AG04449 (cell line): Measurements from ENCODE around the gene WDR46.

Experiments used
- CTCF ChIA-PET: fragments of 350-600 bp; formaldehyde crosslinking; extraction: SDS; loops from one replicate; lab custom pipeline; 2021; ENCODE audit warnings: antibody characterized with exemption; lab: Yijun Ruan, JAX
- POLR2A ChIA-PET: fragments of 400-600, 350-600 bp; formaldehyde crosslinking; extraction: SDS; loops from one replicate; lab custom pipeline; 2020; ENCODE audit warnings: antibody characterized with exemption, inconsistent platforms; lab: Yijun Ruan, JAX
- DNase-seq: peaks from one replicate; pipeline ENCODE4 v3.0.0-alpha.2; 2010; ENCODE audit warnings: low read depth, low spot score
- H3K4me3 ChIP-seq: 2 replicates; pipeline ENCODE4 v1.5.1; 2011; ENCODE audit warnings: low read depth, mild to moderate bottlenecking, control low read depth, low read length
- TF ChIP-seq, protein P1 (sequence below): IDR thresholded peaks from one replicate; pipeline ENCODE4 v1.5.1; 2011; ENCODE audit warnings: mild to moderate bottlenecking, moderate library complexity, low read length, control low read depth, inconsistent platforms; ENCODE audit not compliant: insufficient read depth; ENCODE audit errors: missing control alignments

WDR46 gene

DNA sequence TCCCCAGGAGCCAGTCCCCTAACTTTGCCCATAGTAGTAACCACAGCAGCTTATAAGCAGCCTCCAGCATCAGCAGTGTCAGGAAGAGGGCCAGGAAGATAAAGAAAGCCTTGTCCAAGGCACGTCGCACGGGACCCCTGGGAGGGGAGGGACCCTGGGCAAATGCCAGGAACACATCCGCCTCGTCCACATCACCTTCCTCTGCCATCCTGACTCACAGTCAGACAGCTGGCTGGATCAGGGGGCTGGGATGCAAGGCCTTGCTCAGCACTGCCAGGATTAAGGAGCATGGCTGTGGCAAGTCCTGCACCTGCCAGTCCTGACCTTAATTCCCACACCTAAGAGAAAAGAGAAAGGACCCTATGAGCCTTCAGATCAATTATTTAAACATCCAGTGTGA lies 40.0 kb upstream of the WDR46 start:
- CTCF ChIA-PET, result no interaction called here
- TF ChIP-seq, protein P1, sequence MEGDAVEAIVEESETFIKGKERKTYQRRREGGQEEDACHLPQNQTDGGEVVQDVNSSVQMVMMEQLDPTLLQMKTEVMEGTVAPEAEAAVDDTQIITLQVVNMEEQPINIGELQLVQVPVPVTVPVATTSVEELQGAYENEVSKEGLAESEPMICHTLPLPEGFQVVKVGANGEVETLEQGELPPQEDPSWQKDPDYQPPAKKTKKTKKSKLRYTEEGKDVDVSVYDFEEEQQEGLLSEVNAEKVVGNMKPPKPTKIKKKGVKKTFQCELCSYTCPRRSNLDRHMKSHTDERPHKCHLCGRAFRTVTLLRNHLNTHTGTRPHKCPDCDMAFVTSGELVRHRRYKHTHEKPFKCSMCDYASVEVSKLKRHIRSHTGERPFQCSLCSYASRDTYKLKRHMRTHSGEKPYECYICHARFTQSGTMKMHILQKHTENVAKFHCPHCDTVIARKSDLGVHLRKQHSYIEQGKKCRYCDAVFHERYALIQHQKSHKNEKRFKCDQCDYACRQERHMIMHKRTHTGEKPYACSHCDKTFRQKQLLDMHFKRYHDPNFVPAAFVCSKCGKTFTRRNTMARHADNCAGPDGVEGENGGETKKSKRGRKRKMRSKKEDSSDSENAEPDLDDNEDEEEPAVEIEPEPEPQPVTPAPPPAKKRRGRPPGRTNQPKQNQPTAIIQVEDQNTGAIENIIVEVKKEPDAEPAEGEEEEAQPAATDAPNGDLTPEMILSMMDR, result no peak
- H3K4me3 ChIP-seq, result no peak overlapping the region
- POLR2A ChIA-PET, result no interaction called here
- DNase-seq, result no peak

DNA sequence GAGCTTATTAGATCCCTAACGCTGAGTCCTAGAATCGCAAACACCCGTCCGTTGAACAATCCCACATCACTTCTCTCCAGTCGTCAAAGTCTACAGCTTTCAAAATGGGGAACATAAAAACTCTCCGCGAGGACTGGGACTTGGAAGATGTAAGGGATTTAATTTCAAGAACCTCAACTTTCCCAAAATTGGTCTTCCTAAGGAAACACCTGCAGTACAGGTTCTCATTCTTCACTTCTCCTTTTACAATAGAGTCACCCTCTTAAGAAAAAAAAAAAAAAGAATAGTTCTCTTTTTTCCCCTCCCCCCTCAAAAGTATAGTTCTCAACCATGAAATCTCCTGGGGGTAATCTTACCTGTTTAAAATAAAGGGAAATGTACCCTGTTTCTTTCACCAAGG lies 35.1 kb upstream of the WDR46 start:
- POLR2A ChIA-PET, result no interaction called here
- no peak for DNase-seq
- CTCF ChIA-PET, result no interaction called here
- TF ChIP-seq, protein P1, result no peak
- H3K4me3 ChIP-seq, result peak overlapping the region; percentile 83; the same call in 1 of the 2 replicates

DNA sequence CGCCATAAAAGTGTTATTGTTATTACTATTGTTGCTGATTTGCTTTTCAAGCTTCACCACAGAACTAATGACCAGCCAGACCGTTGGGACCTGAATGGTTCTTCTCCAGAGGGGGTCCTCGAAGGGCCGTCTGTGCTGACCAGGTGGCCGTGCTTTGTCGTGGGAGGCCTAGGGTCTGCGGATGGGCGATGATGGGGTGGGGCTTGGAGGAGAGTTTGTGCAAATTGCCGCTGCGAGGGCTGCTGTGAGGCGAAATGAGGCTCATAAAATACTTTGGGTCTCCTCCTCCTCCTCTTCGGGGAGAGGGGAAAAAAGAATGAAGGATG lies 34.5 kb upstream of the WDR46 start:
- CTCF ChIA-PET, result interaction anchor here (0.6 kb wide), 1 partner anchor 46 kb away, joined by 3 read pairs; no protein-coding TSS in a partner anchor
- POLR2A ChIA-PET, result no interaction called here
- H3K4me3 ChIP-seq, result peak overlapping the region; percentile 83
- TF ChIP-seq, protein P1, result no peak
- no peak for DNase-seq

DNA sequence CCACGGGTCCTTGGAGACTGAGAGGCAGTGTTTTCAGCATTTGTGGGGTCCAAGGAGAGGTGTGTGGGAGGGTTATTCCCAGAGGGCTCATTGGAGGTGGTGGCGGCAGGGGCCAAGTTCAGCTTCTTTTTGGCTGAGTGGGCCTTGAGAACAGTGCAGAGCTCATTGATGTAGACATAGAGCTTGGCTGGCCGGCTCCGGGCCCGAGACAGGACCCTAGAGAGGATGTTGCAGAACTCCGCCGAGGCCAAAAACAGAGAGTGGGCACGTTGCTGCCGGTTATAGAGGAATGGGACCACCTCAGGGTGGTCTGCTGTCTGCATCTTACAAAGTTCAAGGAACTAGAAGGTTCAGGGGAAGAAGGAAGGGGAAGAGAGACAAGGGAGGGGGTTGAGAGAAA lies 32.2 kb upstream of the WDR46 start:
- ChIA-PET POLR2A (interaction anchor here (1.0 to 1.5 kb wide), 2 partner anchors 24 to 49 kb away, joined by 3 to 5 read pairs; partner anchors contain the start of genes RPS18 and VPS52), CTCF (interaction anchor here (1.1 kb wide), 1 partner anchor 63 kb away, joined by 4 read pairs; no protein-coding TSS in a partner anchor)
- TF ChIP-seq, protein P1, result no peak
- DNase-seq, result no peak
- peak overlapping the region; percentile 83 for H3K4me3 ChIP-seq

DNA sequence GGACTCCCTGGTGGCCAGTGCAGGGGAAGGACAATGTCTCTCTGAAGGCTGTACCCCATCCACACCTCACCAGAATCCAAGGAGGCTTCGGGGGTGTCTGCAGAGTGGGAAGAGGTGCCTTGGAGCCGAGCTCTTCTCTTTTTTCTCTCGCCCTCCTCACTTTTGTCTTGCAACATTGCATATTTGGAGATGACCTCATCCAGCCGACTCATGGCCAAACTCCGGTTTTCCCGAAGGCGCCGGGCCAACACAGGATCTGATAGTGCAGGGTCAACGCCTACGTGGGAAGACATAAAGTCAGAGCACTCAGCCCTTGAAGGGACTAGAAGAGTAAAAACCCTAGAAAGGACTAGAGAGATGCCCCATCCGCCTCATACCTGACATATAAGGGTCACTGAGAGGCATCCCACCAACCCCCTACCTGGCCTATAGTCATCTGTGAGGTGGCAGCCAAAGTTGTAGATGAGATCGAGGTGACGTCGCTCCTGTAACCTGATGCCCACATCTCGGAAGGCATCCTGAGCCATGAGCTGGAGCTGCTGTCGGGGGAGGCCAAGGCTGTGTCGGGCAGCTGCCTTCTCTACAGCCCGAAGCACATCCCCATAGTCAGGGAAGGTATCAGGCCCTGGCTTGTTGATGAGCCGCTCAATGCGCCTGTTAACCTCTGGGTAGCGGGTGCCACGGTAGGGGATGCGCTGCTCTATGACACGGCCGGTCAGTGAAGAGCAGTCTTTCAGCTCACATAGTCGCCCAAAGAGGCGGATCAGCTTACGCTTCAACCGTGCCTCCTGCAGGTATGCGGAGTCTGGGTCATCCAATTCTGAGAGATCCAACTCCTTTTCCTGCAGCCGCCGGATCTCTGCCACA lies 31.5 kb upstream of the WDR46 start:
- H3K4me3 ChIP-seq, result peak overlapping the region; percentile 39
- POLR2A ChIA-PET, result interaction anchor here (1.0 to 1.5 kb wide), 2 partner anchors 23 to 49 kb away, joined by 3 to 5 read pairs; partner anchors contain the start of genes RPS18 and VPS52
- TF ChIP-seq, protein P1, result no peak
- CTCF ChIA-PET, result interaction anchor here (1.1 to 1.5 kb wide), 3 partner anchors 41 to 98 kb away, joined by 3 to 4 read pairs (median 3); no protein-coding TSS in a partner anchor
- DNase-seq, result peak; percentile 70

DNA sequence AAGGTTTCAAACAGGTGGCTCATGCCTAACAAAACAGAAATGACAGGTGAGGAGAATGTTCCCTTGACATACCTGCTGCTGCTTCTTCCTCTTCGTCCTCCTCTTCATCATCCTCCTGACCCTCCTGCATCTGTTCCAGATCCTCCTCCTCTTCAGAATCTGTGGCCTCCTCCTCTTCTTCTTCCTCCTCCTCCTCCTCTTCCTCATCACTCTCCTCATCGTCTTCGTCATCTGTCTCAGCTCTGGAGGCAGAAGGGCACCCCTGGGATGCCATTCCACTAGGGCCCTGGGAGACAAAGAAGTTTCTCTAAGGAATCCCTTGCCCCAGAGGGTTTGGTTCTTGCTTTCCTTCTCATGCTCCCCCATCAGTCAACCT lies 30.9 kb upstream of the WDR46 start:
- no peak for DNase-seq
- ChIA-PET POLR2A (no interaction called here), CTCF (interaction anchor here (1.2 to 1.5 kb wide), 2 partner anchors 40 to 99 kb away, joined by 3 read pairs; no protein-coding TSS in a partner anchor)
- TF ChIP-seq, protein P1, result no peak
- peak overlapping the region; percentile 34 for H3K4me3 ChIP-seq
